ENCODE measurements around the gene P3H1. TPM values are rescaled to one million over a fixed set of nuclear protein-coding genes. Genes with fewer than 3 reads are reported as not detected.
"Not testable (repeated sequence)": the region's sequence is repeated elsewhere in the genome, so short reads cannot be mapped to it uniquely, and the experiment has no call there.

Gene P3H1, protein sequence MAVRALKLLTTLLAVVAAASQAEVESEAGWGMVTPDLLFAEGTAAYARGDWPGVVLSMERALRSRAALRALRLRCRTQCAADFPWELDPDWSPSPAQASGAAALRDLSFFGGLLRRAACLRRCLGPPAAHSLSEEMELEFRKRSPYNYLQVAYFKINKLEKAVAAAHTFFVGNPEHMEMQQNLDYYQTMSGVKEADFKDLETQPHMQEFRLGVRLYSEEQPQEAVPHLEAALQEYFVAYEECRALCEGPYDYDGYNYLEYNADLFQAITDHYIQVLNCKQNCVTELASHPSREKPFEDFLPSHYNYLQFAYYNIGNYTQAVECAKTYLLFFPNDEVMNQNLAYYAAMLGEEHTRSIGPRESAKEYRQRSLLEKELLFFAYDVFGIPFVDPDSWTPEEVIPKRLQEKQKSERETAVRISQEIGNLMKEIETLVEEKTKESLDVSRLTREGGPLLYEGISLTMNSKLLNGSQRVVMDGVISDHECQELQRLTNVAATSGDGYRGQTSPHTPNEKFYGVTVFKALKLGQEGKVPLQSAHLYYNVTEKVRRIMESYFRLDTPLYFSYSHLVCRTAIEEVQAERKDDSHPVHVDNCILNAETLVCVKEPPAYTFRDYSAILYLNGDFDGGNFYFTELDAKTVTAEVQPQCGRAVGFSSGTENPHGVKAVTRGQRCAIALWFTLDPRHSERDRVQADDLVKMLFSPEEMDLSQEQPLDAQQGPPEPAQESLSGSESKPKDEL
- total RNA-seq, result 45.6 TPM

DNA sequence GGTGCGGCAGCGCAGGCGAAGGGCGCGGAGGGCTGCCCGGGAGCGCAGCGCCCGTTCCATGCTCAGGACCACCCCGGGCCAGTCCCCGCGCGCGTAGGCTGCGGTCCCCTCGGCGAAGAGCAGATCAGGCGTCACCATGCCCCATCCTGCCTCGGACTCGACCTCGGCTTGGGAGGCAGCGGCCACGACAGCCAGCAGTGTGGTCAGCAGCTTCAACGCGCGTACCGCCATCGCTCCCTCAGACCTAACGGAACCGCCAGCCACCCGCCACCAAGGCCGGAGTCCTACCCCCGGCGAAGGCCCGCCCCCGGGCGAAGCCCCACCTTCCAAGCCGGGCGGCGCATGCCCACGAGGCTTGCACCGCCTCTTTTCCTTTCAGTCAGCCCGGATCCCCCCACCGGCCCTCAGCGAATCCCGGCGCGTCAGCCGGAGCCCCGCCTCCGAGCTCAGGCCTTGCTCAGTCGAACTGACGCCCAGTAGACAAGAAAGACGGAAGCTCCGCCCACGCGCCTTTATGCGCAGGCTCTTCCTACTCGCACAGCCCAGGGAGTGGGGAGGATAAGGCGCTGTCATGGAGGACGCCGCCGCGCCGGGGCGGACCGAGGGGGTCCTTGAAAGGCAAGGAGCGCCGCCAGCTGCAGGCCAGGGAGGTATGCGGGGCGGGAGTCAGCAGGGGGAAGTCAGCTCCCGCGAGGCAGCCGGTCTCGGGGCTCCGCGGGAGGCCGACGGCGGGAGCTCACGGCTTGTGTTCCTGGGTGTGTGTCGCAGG, at the start of gene P3H1, which contains the start of gene C1orf50:
Gene P3H1 (minus strand): TSS at position 288 of the 769 bp plus-strand sequence. CDS start 57 bp downstream, at position 231.
Gene C1orf50 (plus strand): TSS at position 509 of the 769 bp plus-strand sequence. CDS start 63 bp downstream, at position 572.
- DNase-seq (ENCODE audit: low spot score), result peak; percentile 100
- intact Hi-C loops (cut with DNase I), result no loop called here
- peak; percentile 98 for ATAC-seq

DNA sequence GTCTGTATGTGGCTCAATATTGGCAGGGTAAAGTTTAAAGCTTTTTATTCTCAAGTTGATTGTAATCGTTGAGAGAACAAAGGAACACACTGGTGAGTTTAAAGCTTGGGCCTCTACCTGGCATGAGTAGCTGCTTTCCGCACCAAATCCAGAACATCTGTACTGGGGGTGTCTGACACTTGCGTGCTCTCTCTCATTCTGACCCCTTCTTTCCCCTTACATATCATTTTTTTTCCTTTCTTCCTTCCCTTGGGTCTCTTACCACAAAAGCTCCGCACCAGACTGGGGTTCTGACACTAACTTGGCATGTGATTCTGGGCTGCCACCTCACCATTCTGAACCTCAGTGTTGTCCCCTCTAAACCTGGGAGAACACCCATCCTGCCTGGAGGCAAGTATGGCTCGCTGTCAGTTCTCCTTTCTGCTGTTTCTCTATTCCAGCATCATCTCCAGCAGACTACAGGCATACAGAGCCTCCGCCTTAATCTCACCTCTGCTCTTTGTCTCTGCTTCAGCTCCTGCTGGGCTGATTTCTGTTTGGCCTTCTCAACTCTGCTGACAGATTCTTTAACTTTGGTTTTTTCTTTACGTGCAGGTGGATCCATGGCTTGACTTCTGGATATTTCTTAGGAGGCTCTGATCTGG, 49.2 kb upstream of the P3H1 start:
- DNase-seq (ENCODE audit: low spot score), result no peak
- intact Hi-C loops (cut with DNase I), result no loop called here
- peak; percentile 7 for ATAC-seq

DNA sequence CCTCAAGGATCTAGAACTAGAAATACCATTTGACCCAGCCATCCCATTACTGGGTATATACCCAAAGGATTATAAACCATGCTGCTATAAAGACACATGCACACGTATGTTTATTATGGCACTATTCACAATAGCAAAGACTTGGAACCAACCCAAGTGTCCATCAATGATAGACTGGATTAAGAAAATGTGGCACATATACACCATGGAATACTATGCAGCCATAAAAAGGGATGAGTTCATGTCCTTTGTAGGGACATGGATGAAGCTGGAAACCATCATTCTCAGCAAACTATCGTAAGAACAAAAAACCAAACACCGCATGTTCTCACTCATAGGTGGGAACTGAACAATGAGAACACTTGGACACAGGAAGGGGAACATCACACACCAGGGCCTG, 48.0 kb upstream of the P3H1 start:
- ATAC-seq; DNase-seq (ENCODE audit: low spot score); intact Hi-C loops (cut with DNase I): not testable (repeated sequence)

DNA sequence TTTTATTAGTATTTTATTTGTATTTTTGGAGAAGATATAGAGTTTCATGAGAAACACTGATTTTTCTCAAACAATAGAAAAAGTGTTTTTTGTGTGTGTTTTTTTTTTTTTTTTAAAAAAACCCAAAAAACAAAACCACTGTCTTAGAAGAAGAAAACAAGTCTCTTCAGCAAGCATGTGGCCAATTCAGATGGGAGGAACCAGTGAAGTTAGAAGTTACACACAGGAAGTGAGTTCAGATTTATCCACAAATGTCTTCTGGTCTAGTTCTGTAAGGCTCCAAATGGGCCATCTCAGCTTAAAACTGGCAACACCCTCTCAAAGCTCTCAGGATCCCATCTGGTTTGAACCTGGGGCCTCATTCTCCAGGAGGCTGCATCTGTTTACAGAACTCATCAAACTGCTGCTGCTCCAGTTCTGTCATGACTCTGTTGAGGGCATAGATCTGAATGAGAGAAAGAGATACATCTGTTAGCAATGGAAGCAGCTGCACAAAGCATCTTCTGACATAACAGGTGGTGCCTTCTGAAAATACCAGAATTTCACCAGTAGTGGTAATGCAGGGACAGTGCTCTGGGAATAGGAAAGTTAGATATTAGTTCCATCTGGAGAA, 40.3 kb upstream of the P3H1 start:
- intact Hi-C loops (cut with DNase I), result no loop called here
- ATAC-seq, result no peak
- no peak for DNase-seq (ENCODE audit: low spot score)

DNA sequence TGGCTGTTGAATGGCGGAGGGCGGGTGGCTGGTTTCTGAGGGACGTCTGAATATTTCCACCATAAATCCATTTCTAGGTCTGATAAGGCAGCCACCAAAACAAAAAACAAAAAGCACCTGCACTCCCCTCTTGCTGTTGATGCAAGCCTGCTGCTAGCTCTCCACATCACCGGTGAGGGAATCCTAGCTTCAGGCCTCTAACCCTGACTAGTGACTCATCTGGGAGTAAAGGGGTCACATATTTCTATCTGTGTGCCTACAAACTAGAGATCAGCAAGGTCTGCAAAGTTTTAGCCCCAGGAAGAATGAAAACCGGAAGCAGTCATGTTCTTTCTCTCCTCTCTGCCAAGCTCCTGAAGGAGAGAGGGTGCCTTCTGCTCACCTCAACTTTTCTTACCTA, 39.8 kb upstream of the P3H1 start:
- no peak for ATAC-seq
- intact Hi-C loops (cut with DNase I), result no loop called here
- DNase-seq (ENCODE audit: low spot score), result no peak

DNA sequence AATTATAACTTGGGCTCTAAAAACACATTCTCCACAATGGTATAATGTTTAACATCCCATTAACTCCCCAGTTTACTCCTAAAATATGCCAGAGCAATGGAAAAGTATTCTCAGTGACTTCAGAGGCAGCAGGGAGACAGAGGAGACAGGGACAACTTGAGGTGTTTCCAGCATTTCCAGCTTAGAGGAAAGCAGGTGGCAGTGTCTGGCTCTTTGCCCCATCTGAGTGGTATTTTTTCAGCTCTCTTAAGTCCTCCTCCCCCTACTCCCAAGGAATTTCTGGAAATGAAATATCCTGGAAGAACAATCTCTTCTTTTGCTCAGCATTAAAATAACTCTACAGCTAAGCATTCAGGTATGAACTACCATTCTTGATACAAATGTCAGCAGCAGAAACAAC, 39.3 kb upstream of the P3H1 start:
- intact Hi-C loops (cut with DNase I), result no loop called here
- no peak for DNase-seq (ENCODE audit: low spot score)
- ATAC-seq, result no peak

DNA sequence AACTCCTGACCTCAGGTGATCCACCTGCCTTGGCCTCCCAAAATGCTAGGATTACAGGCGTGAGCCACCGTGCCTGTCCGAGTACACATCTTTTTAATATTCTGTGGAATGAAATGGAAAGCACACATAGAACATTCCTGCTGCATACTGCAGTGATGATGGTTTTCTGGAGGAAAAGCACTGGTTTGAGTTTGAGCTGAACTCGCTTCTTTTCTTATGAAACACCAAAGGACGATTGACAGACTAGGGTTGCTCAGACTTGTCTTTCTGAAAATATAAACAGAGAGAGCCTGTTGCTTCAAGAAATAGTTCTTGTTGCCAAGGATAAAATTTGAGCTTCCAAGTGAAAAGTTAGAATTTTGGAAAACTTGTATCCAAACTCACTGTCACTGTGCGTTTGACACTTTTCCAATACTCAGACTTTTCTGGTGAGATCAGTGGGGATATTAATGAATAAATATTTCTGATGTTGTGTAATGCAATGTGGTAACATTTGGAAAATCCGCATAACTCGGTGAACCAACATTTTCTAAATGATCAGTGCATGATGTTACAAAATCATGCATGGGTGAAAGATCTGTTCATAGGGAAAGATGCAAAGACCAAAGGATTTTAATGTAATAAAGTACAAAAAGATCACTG, 35.1 kb upstream of the P3H1 start:
- ATAC-seq, result peak; percentile 80
- intact Hi-C loops (cut with DNase I), result no loop called here
- no peak for DNase-seq (ENCODE audit: low spot score)

DNA sequence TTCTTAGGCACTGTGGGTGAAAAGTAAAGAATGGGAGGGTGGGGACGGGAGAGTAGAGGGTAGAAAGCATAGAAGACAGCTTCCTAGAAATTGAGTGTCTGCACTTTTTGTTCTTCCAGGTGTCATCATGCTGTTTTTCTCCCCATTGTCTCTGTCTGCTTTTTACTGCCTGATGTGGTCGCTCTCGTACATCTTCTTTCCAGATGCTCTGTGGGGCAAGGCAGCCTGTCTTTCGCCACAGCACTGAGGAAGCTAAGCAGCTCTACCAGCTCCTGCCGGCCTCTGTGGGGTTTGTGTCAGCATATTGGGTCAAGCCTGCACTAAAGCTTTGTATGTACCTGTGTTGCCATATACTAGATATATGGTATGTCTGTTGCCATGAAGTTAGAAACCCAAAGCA, 31.2 kb upstream of the P3H1 start:
- DNase-seq (ENCODE audit: low spot score) (no peak), ATAC-seq (no peak)
- intact Hi-C loops (cut with DNase I), result loop anchor here (5.0 to 10.0 kb wide), 2 partner anchors 277 to 569 kb away; partner anchors contain the start of gene ELOVL1

DNA sequence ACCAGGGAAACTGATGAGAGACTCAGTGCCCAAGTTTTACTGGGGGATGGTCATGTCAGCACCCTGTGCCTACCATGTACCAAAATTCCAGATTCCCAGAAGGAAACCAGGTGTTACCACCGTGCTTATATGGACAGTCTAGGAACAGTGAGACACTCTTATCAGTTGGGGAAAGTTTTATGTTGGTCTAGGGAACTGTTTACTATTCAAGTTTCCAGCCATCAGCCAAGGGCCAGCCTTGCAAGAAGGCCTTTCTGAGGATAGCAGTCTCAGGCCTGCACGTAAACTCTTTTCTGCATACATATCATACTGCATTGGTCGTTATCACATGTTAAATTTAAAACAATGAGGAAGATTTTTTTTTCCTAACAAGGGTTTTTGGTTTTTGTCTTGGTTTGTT, 30.6 kb upstream of the P3H1 start:
- no peak for DNase-seq (ENCODE audit: low spot score)
- intact Hi-C loops (cut with DNase I), result loop anchor here (5.0 to 10.0 kb wide), 2 partner anchors 277 to 570 kb away; partner anchors contain the start of gene ELOVL1
- ATAC-seq, result no peak

DNA sequence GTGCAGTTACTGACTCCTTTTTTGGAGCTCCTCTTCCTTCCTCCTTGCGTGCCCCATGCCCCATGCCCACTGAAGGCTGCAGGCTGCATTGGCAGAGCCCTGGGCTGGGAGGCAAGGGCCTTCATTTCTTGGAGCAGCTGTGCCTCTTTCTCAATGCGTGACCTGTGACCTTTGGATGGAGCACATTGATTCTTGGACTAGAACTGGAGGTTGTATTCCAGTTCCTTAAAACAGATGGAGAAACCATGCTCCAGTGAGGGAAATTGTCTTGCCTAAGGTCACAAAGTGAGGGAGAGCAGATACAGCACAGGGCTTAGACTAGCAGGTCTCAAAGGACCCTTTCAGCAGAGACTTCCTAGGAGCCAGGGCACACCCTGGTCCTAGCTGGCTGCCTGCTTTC, 27.0 kb upstream of the P3H1 start:
- DNase-seq (ENCODE audit: low spot score), result no peak
- peak; percentile 89 for ATAC-seq
- intact Hi-C loops (cut with DNase I), result loop anchor here (10.0 kb wide), 1 partner anchor 281 kb away; no protein-coding TSS in a partner anchor

DNA sequence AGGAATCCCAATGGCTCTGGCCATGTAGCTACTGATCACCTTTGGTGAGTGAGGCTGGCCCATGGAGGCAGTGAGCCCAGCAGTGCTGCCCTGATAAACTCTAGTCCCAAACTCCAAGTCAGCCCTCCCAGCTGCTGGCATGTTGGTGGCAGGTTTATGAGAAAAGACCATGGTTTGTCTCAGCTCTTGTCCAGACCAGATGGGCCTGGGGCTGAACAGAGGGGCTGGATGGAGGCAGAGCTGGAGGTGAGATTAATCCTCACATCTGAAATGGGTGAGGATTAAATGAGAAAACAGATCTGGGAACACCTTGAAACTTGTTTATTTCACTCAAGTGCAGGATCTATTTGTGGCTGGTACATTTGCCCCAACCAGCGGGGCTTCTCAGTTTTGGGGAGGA, 21.2 kb upstream of the P3H1 start:
- intact Hi-C loops (cut with DNase I), result no loop called here
- ATAC-seq (no peak), DNase-seq (ENCODE audit: low spot score) (no peak)

DNA sequence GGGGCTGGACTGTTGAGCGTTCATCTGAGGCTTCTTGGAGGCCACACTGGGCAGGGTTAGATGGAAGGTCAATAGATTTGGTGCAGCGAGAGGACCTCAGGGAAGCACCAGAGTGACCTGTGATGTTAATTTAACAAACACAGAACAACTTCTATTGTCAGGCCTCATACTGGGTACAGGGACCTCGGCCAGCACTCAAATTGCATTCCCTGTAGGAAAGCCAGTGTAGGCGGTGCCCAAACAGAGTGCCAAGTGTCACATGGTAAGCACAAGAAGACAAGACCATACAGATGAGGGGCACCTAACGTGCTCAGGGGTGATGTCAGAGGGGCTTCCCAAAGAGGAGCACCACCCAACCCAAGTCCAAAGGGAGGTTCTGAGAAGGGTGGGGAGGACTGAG, 19.3 kb upstream of the P3H1 start:
- DNase-seq (ENCODE audit: low spot score) (no peak), ATAC-seq (no peak)
- intact Hi-C loops (cut with DNase I), result no loop called here

DNA sequence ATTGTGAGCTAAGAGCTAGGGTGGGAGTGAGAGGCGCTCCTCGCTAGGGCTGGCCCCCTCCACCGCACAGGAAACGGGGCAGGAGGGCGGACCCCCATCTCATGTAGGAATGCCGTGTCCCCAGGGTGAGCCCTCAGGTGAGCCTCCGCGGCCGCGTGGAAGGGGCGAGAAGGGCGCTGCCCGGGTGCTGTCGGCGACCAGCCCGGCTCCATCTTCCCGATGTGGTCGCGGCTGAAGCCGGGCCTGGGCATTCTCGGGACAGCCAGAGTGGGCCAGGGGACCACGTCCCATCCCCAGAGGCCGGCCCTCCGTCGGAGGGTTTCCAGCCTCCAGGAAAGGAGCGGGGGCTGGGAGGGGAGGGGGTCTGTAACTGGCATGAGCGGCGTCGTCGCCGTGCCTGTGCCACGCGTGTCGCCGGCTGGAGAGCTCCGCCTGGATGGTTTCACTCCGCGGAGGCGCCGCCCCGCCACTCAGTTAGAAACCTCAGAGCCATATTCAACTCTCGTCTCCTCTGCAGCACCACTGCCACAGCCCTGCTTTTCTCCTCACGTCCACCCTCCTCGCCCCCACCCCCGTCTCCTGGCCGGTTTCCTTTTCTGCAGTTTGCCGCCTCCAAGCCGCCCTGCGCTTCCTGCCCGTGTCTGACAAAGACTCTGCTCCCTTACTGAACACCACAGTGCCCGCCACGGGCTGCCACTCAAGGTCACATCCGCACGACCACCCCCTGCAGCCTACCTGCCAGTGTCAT, 18.3 kb upstream of the P3H1 start, which contains the start of gene TMEM269:
Gene TMEM269 (plus strand): TSS at position 46 of the 748 bp plus-strand sequence. CDS start 4,903 bp downstream, outside the sequence.
- ATAC-seq, result peak; percentile 65
- intact Hi-C loops (cut with DNase I), result no loop called here
- peak; percentile 62 for DNase-seq (ENCODE audit: low spot score)

DNA sequence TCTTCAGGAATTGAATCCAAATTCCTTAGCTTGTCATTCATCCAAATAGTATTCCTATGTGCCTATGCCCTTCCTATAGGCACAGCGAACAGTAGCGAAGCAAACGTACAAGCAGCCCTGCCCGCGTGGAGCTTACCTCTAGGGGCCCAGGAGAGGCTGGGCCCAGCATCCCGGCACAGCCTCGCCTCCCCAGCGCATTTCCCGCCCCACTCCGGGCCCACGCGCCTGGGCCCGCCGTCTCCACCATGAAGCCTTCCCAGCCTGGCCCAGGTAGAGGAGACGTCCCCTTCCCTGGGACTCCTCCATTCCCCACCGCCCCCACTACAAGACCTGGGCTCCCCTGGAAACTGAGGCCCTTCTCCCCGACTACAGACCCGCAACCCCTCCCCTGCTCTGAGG, 17.7 kb upstream of the P3H1 start:
- intact Hi-C loops (cut with DNase I), result no loop called here
- DNase-seq (ENCODE audit: low spot score), result no peak
- peak; percentile 11 for ATAC-seq

DNA sequence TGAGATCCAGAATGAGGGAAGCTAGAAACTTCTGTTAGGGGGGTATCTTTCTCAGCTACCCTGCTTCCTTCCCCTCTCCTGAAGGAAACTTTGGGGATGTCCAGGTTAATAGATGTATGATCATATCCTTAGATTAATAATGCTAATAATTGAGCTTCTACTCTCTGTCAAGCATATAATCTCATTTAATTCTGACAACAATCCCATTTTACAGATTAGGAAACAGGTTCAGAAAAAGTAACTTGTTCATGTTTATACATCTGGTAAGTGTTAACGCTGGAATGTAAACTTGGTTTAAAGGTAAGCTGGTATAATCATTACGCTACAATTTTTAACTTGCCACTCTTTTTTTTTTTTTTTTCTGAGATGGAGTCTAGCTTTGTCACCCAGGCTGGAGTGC, 16.3 kb upstream of the P3H1 start:
- no peak for DNase-seq (ENCODE audit: low spot score)
- intact Hi-C loops (cut with DNase I), result no loop called here
- ATAC-seq, result no peak

DNA sequence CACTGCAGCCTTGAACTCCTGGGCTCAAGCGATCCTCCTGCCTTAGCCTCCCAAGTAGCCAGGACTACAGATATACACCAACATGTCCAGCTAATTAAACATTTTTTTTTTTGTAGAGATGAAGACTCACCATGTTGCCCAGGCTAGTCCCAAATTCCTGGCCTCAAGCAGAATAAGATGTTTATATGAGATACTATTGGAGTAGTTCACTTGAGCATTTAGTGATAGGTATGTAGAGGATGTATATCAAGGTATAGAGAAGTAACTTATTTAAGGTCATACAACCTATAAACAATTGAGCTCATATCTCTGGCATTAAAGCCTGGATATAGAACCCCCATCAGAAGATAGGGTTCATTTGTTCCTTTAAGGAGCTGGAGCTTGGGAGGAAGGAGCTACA, 13.3 kb upstream of the P3H1 start:
- DNase-seq (ENCODE audit: low spot score) (no peak), ATAC-seq (no peak)
- intact Hi-C loops (cut with DNase I), result no loop called here

DNA sequence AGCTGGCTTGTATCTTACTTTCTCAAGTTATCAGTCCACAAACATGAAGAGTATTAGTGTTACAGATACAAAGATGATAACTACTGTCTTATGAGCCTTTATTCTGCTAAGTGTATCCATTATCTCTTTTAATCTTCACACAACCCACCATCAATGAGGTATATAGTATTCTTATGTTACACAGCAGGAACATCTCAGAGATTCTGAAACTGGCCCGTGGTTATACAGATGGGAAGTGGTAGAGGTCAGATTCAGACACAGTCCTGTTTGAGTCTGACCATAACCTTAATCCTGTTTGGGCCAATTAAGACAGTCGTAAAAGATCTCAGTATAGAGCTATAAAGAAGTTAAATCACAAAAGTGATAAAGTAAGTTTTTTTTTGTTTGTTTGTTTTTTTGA, 12.9 kb upstream of the P3H1 start:
- ATAC-seq (no peak), DNase-seq (ENCODE audit: low spot score) (no peak)
- intact Hi-C loops (cut with DNase I), result no loop called here
